Cardiac muscle cell (in vitro differentiated cells and primary cell): ENCODE measurements around the gene RECQL. TPM values are rescaled to one million over a fixed set of nuclear protein-coding genes. Genes with fewer than 3 reads are reported as not detected.

Experiments
- DNase-seq, 2 donors: peaks; one replicate each; pipeline versions ENCODE4 v3.0.0 to v3.0.0-alpha.2; 2010 to 2017; ENCODE audit warnings: low read depth in 1 of 2, low spot score in 1 of 2
- H3K27ac ChIP-seq: fragments of 200-600 bp; sonication (generic); 2 replicates; pipeline ENCODE4 v1.5.1; 2016
- H3K27me3 ChIP-seq: fragments of 200-600 bp; sonication (generic); 2 replicates; pipeline ENCODE4 v1.6.0; 2016; ENCODE audit warnings: control low read depth
- H3K36me3 ChIP-seq: fragments of 200-600 bp; sonication (generic); 2 replicates; pipeline ENCODE4 v1.5.1; 2016; ENCODE audit warnings: control low read depth
- H3K4me1 ChIP-seq: fragments of 200-600 bp; sonication (generic); 2 replicates; pipeline ENCODE4 v1.8.1; 2017; ENCODE audit warnings: low read depth, mild to moderate bottlenecking, mixed run types
- H3K4me3 ChIP-seq: fragments of 200-600 bp; sonication (generic); 2 replicates; pipeline ENCODE4 v1.5.1; 2016; ENCODE audit warnings: mild to moderate bottlenecking
- H3K9me3 ChIP-seq: fragments of 200-600 bp; sonication (generic); 2 replicates; pipeline ENCODE4 v1.5.1; 2017; ENCODE audit warnings: low read depth, mild to moderate bottlenecking, control low read depth
- CTCF ChIP-seq: IDR thresholded peaks from 2 replicates; pipeline ENCODE4 v1.5.1; 2012; ENCODE audit warnings: low read depth, mild to moderate bottlenecking, low read length
- polyA plus RNA-seq: library from polyadenylated mRNA; unstranded; fragments of >200 nt; fragmentation: Nextera tagmentation; extraction: Ambion mirVana; gene quantifications from 2 replicates; pipeline ENCODE4 v1.2.1, GENCODE V29; 2016
- total RNA-seq: library from RNA; depleted of rRNA; stranded (reverse); fragments of >200 nt; gene quantifications from 2 replicates; pipeline ENCODE4 v1.2.3, GENCODE V29; 2016

The RECQL gene
- total and polyA plus RNA-seq, 2 experiments from 2014 or later: 13.6 to 14.7 TPM

DNA sequence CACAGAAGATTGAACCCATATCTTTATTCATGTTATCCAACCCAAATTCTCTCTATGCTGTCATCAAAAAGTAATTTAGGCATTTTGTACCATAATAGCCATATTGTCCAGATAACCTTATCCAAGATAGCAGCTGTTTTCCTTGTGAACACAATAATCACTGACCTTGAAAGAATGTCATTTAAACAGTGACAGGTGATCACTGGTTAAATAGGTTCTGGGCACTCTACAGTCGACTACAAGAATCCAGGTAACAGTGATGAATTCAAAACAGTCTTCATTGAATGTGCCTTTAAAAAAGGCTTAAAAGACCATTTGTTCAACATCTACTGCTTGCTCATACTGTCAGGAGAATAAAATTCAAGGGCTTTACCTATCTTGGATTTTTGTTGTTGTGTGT is 20.1 kb upstream of the RECQL start:
- Histone ChIP-seq H3K4me3 (no peak overlapping the region), H3K9me3 (no peaks in the 10 kb centered on the region), H3K27me3 (peaks cover 13% of the 10 kb centered on the region), H3K27ac (no peak overlapping the region), H3K4me1 (no peaks in the 10 kb centered on the region), H3K36me3 (peaks cover 9% of the 10 kb centered on the region)
- no peak for TF ChIP-seq CTCF
- no peak for DNase-seq

DNA sequence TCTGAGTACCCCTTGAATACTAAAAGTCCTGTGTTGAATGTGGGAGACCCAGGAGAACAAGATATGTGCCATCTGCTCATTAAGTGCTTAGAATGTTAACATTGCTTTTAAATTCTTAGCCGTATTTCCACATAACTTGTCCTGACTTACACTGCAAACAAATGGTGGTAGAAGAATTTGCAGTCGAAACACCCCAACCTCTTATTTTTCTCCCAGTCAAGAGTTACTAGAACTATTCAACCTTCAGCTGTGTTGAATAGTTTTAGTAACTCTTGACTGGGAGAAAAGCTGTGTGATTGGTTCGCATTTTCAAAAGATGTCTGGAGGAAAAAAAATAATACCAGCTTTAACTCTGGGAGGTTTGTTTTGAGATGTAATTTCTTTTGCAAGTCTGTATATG is 17.0 kb upstream of the RECQL start:
- no peak overlapping the region for H3K27ac ChIP-seq
- no peak overlapping the region for H3K4me3 ChIP-seq
- no peaks in the 10 kb centered on the region for H3K4me1 ChIP-seq
- peaks cover 21% of the 10 kb centered on the region for H3K36me3 ChIP-seq
- no peaks in the 10 kb centered on the region for H3K27me3 ChIP-seq
- no peak for TF ChIP-seq CTCF
- H3K9me3 ChIP-seq: no peaks in the 10 kb centered on the region
- DNase-seq: no peak

DNA sequence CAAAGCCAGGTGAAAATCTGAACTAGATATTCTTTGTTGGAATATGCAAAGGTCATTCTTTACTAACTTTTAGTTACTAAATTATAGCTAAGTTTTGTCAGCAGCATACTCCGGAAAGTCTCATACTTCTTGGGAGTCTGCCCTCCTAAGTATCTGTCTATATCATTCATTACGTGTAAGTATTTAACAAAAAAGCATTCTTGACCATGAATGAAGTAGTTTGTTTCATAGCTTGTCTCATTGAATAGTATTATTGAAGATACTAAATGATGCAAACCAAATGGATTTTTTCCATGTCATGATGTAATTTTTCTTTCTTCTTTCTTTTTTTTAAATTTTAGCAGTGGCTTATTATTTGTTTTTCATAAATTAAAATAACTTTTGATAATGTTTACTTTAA is 14.8 kb upstream of the RECQL start:
- no peak for TF ChIP-seq CTCF
- Histone ChIP-seq H3K27ac (no peak overlapping the region), H3K9me3 (no peaks in the 10 kb centered on the region), H3K27me3 (no peaks in the 10 kb centered on the region), H3K4me3 (no peak overlapping the region), H3K4me1 (no peaks in the 10 kb centered on the region), H3K36me3 (peaks cover 24% of the 10 kb centered on the region)
- no peak for DNase-seq

- Histone ChIP-seq H3K27me3 (no peaks in the 10 kb centered on the region), H3K27ac (no peak overlapping the region), H3K4me3 (no peak overlapping the region), H3K4me1 (no peaks in the 10 kb centered on the region), H3K9me3 (no peaks in the 10 kb centered on the region), H3K36me3 (peaks cover 3% of the 10 kb centered on the region)
- DNase-seq: no peak
- TF ChIP-seq CTCF: no peak
These were observed 8.3 kb upstream of the RECQL start for GRCh38 chr12:21509768-21510167.

- Histone ChIP-seq H3K4me1 (no peaks in the 10 kb centered on the region), H3K36me3 (peaks cover 3% of the 10 kb centered on the region), H3K27me3 (no peaks in the 10 kb centered on the region)
These were observed 6.4 kb upstream of the RECQL start for GRCh38 chr12:21507849-21508248.

More at GRCh38 chr12:21507849-21508248, 6.4 kb upstream of the RECQL start:
- no peak for TF ChIP-seq CTCF
- no peak for DNase-seq
- Histone ChIP-seq H3K4me3 (no peak overlapping the region), H3K9me3 (no peaks in the 10 kb centered on the region), H3K27ac (no peak overlapping the region)
